HCT116 (cell line): ENCODE results near the gene HDAC11. TPM values are rescaled to one million over a fixed set of nuclear protein-coding genes. Genes with fewer than 3 reads are reported as not detected.

Experiments used
- ATAC-seq: fragments of 200-7000 bp; cut with Tn5 transposase; 2 replicates; pipeline ENCODE4 v1.9.1; 2020; ENCODE audit warnings: mild to moderate bottlenecking, moderate library complexity
- BruUV-seq: library from RNA; stranded (reverse); fragments of 400-500 nt; replicated peaks from 2 replicates; lab custom pipeline; 2021; lab: Mats Ljungman, UMichigan
- CTCF ChIA-PET: fragments of 300-600 bp; sonication (Branson Sonifier 250); formaldehyde crosslinking; loops from one replicate; lab custom pipeline; 2021; ENCODE audit warnings: antibody characterized with exemption; lab: Charles Lee
- POLR2A ChIA-PET: fragments of 300-600, 350-600 bp; sonication (Branson Sonifier 250); formaldehyde crosslinking; loops from one replicate; lab custom pipeline; 2021; ENCODE audit warnings: antibody characterized with exemption; lab: Charles Lee
- RAD21 ChIA-PET, 2 experiments: fragments of 300-600 bp; sonication (Branson Sonifier 250); formaldehyde crosslinking; loops; one replicate each; lab custom pipeline; 2023; ENCODE audit warnings: low total read pairs in 2 of 2; ENCODE audit not compliant: uncharacterized antibody in 2 of 2, unreplicated experiment in 2 of 2, low non-redundant PET in 1 of 2; lab: Charles Lee
- DNase-seq: peaks from one replicate; pipeline ENCODE4 v3.0.0-alpha.2; 2010; ENCODE audit warnings: low read depth, low spot score
- H2AFZ ChIP-seq: fragments of 200-600 bp; shearing (Covaris generic), sonication (generic); 2 replicates; pipeline ENCODE4 v1.6.1; 2017; ENCODE audit warnings: low read depth, mixed run types, mixed read lengths, antibody characterized with exemption, low read length; ENCODE audit not compliant: poor library complexity, severe bottlenecking
- H3K27ac ChIP-seq: 2 replicates; pipeline ENCODE4 v1.5.1; 2012; ENCODE audit warnings: low read depth, low read length
- H3K27me3 ChIP-seq: fragments of 200-600 bp; sonication (generic); 2 replicates; pipeline ENCODE4 v1.6.1; 2016; ENCODE audit warnings: mixed run types, low read length, mixed read lengths; ENCODE audit not compliant: insufficient read depth
- H3K36me3 ChIP-seq, 2 experiments: fragments of 200-500 bp in 1 of 2; fragments of 200-600 bp in 1 of 2; sonication (Bioruptor generic) in 1 of 2; sonication (generic) in 1 of 2; 2 replicates each; pipeline versions ENCODE4 v1.5.1 to v1.6.1; 2014 to 2016; ENCODE audit warnings: low read length in 2 of 2, inconsistent platforms in 1 of 2, mixed read lengths in 1 of 2, mixed run types in 1 of 2; ENCODE audit not compliant: insufficient read depth in 2 of 2, control insufficient read depth in 1 of 2
- H3K4me1 ChIP-seq, 2 experiments: fragments of 200-600 bp in 1 of 2; sonication (generic) in 1 of 2; 2 replicates each; pipeline versions ENCODE4 v1.5.1 to v1.6.1; 2012 to 2017; ENCODE audit warnings: low read length in 2 of 2, inconsistent platforms in 1 of 2, mild to moderate bottlenecking in 1 of 2, mixed read lengths in 1 of 2, mixed run types in 1 of 2, moderate library complexity in 1 of 2; ENCODE audit not compliant: insufficient read depth in 2 of 2, control insufficient read depth in 1 of 2
- H3K4me2 ChIP-seq: fragments of 200-600 bp; sonication (generic); 2 replicates; pipeline ENCODE4 v1.6.1; 2017; ENCODE audit warnings: mixed run types, low read length, mixed read lengths
- H3K4me3 ChIP-seq, 2 experiments: fragments of 200-600 bp in 1 of 2; sonication (generic) in 1 of 2; replicated peaks in 1 of 2; 2 replicates each; pipeline ENCODE4 v1.5.1; 2011 to 2016; ENCODE audit warnings: low read length in 2 of 2, control low read depth in 1 of 2, low read depth in 1 of 2, mild to moderate bottlenecking in 1 of 2, mixed read lengths in 1 of 2, mixed run types in 1 of 2
- H3K79me2 ChIP-seq: fragments of 200-600 bp; sonication (generic); 2 replicates; pipeline ENCODE4 v1.6.1; 2017; ENCODE audit warnings: mild to moderate bottlenecking, mixed run types, low read length, moderate library complexity, mixed read lengths; ENCODE audit not compliant: insufficient read depth
- H3K9ac ChIP-seq: fragments of 200-600 bp; sonication (generic); 2 replicates; pipeline ENCODE4 v1.6.1; 2016; ENCODE audit warnings: low read length, mixed read lengths
- H3K9me2 ChIP-seq: fragments of 200-600 bp; sonication (generic), shearing (Covaris generic); 2 replicates; pipeline ENCODE4 v1.6.1; 2017; ENCODE audit warnings: mixed run types, mild to moderate bottlenecking, moderate library complexity; ENCODE audit not compliant: insufficient read depth
- H3K9me3 ChIP-seq, 2 experiments: fragments of 200-500 bp in 1 of 2; fragments of 200-600 bp in 1 of 2; sonication (Bioruptor generic) in 1 of 2; sonication (generic) in 1 of 2; 2 replicates each; pipeline ENCODE4 v1.6.1; 2014 to 2017; ENCODE audit warnings: low read length in 2 of 2, mixed read lengths in 2 of 2, inconsistent platforms in 1 of 2, low read depth in 1 of 2, mild to moderate bottlenecking in 1 of 2, mixed run types in 1 of 2, moderate library complexity in 1 of 2; ENCODE audit not compliant: control insufficient read depth in 1 of 2, insufficient read depth in 1 of 2
- H4K20me1 ChIP-seq: fragments of 200-600 bp; sonication (generic), shearing (Covaris generic); 2 replicates; pipeline ENCODE4 v1.6.1; 2017; ENCODE audit warnings: mixed run types, mild to moderate bottlenecking, moderate library complexity; ENCODE audit not compliant: insufficient read depth
- ATF3 ChIP-seq: IDR thresholded peaks from 2 replicates; pipeline ENCODE4 v1.6.1; 2012
- CBX3 ChIP-seq: IDR thresholded peaks from 2 replicates; pipeline ENCODE4 v1.6.1; 2012; ENCODE audit warnings: low read depth
- CTCF ChIP-seq, 3 experiments: fragments of 200-600 bp in 1 of 3; sonication (generic) in 1 of 3; IDR thresholded peaks in 2 of 3; conservative IDR thresholded peaks in 1 of 3; 2 replicates each; pipeline ENCODE4 v1.5.1; 2012 to 2017; ENCODE audit warnings: low read depth in 2 of 3, low read length in 2 of 3, antibody characterized with exemption in 1 of 3, borderline replicate concordance in 1 of 3, control low read depth in 1 of 3, mild to moderate bottlenecking in 1 of 3, mixed read lengths in 1 of 3, mixed run types in 1 of 3, moderate library complexity in 1 of 3; ENCODE audit not compliant: insufficient read depth in 1 of 3
- EGR1 ChIP-seq: IDR thresholded peaks from 2 replicates; pipeline ENCODE4 v1.6.1; 2012; ENCODE audit warnings: low read depth
- ELF1 ChIP-seq: IDR thresholded peaks from 2 replicates; pipeline ENCODE4 v1.6.1; 2012; ENCODE audit warnings: low read depth, borderline replicate concordance
- EZH2 ChIP-seq: fragments of 200-600 bp; sonication (generic); IDR thresholded peaks from 2 replicates; pipeline ENCODE4 v1.6.1; 2017; ENCODE audit warnings: antibody characterized with exemption, mixed run types
- POLR2A ChIP-seq: IDR thresholded peaks from 2 replicates; pipeline ENCODE4 v1.7.0; 2011; ENCODE audit warnings: borderline replicate concordance; ENCODE audit not compliant: insufficient read depth, insufficient read length; ENCODE audit errors: extremely low read depth
- RAD21 ChIP-seq: IDR thresholded peaks from 2 replicates; pipeline ENCODE4 v1.6.1; 2012; ENCODE audit warnings: low read depth, mild to moderate bottlenecking
- REST ChIP-seq: IDR thresholded peaks from 2 replicates; pipeline ENCODE4 v1.6.1; 2012; ENCODE audit warnings: low read depth
- SP1 ChIP-seq: IDR thresholded peaks from 2 replicates; pipeline ENCODE4 v1.6.1; 2012; ENCODE audit warnings: low read depth
- YY1 ChIP-seq: IDR thresholded peaks from 2 replicates; pipeline ENCODE4 v1.6.1; 2011; ENCODE audit warnings: low read length, low read depth, moderate library complexity, mild to moderate bottlenecking; ENCODE audit not compliant: insufficient replicate concordance; ENCODE audit errors: extremely low read depth
- ZNF274 ChIP-seq: fragments of 200-500 bp; sonication (Bioruptor generic); IDR thresholded peaks from 2 replicates; pipeline ENCODE4 v1.6.1; 2014; ENCODE audit warnings: mild to moderate bottlenecking, low read depth, low read length, inconsistent platforms
- intact Hi-C: fragments of 100-400 bp; cut with micrococcal nuclease; formaldehyde crosslinking; loops from 2 replicates; pipeline ENCODE4 v1.10.0; 2022
- total RNA-seq: library from RNA; stranded (reverse); gene quantifications from one replicate; pipeline ENCODE4 v1.2.1, GENCODE V29; 2021; ENCODE audit not compliant: unreplicated experiment
- TF ChIP-seq, protein P1 (sequence below): IDR thresholded peaks from 2 replicates; pipeline ENCODE4 v1.6.1; 2011; ENCODE audit warnings: mild to moderate bottlenecking, low read length, moderate library complexity; ENCODE audit not compliant: insufficient replicate concordance; ENCODE audit errors: extremely low read depth

HDAC11 gene
- total RNA-seq, 1 experiment from 2014 or later = 16.1 TPM

- Histone ChIP-seq H3K79me2 (no peaks in the 10 kb centered on the region), H3K9me3 (no peaks in the 10 kb centered on the region), H3K27me3 (no peaks in the 10 kb centered on the region), H3K27ac (no peak overlapping the region), H3K9me2 (no peaks in the 10 kb centered on the region), H3K4me3 (no peak overlapping the region), H4K20me1 (no peaks in the 10 kb centered on the region), H3K9ac (no peak overlapping the region), H3K4me1 (peaks cover 2 to 4% of the 10 kb centered on the region in 2 experiments; a peak in 2 of 4 replicates), H3K36me3 (no peaks in the 10 kb centered on the region; a peak in 1 of 4 replicates), H3K4me2 (no peak overlapping the region), H2AFZ (no peak overlapping the region)
- no peak for ATAC-seq
- CTCF ChIA-PET = no interaction called here
- POLR2A ChIA-PET = no interaction called here
- no TSS peak for BruUV-seq
- intact Hi-C loops = no loop called here
- TF ChIP-seq, protein P1, sequence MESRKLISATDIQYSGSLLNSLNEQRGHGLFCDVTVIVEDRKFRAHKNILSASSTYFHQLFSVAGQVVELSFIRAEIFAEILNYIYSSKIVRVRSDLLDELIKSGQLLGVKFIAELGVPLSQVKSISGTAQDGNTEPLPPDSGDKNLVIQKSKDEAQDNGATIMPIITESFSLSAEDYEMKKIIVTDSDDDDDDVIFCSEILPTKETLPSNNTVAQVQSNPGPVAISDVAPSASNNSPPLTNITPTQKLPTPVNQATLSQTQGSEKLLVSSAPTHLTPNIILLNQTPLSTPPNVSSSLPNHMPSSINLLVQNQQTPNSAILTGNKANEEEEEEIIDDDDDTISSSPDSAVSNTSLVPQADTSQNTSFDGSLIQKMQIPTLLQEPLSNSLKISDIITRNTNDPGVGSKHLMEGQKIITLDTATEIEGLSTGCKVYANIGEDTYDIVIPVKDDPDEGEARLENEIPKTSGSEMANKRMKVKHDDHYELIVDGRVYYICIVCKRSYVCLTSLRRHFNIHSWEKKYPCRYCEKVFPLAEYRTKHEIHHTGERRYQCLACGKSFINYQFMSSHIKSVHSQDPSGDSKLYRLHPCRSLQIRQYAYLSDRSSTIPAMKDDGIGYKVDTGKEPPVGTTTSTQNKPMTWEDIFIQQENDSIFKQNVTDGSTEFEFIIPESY = no peak
- no peak for TF ChIP-seq ELF1
- TF ChIP-seq EGR1 = no peak
- TF ChIP-seq EZH2 = no peak
- TF ChIP-seq RAD21 = no peak
- TF ChIP-seq SP1 = no peak
- TF ChIP-seq YY1 = no peak
- TF ChIP-seq CBX3 = no peak
- TF ChIP-seq ATF3 = no peak
- TF ChIP-seq CTCF (IDR thresholded peaks at IDR 0.05 in 2 of 3, conservative IDR thresholded peaks at IDR 0.05 in 1 of 3; ENCODE audit: borderline replicate concordance in 1 of 3, insufficient read depth in 1 of 3, low read depth in 2 of 3, low read length in 2 of 3) = no peak
- TF ChIP-seq POLR2A = no peak
- TF ChIP-seq ZNF274 = no peak
- no peak for TF ChIP-seq REST
- no peak for DNase-seq
- RAD21 ChIA-PET = no interaction called here
Measured at GRCh38 chr3:13502791-13503060, 22.6 kb downstream of the HDAC11 start.
